Uterus (tissue), 4 donors: ENCODE measurements around the gene POLE3. TPM values are rescaled to one million over a fixed set of nuclear protein-coding genes. Genes with fewer than 3 reads are reported as not detected.
"Not testable (repeated sequence)": the region's sequence is repeated elsewhere in the genome, so short reads cannot be mapped to it uniquely, and the experiment has no call there.

ENCODE experiments used
- DNase-seq, 2 donors: peaks; one replicate each; pipeline ENCODE4 v3.0.0-alpha.2; 2019 to 2020
- H3K27ac ChIP-seq, 2 donors: fragments of 200-600 bp; sonication (generic); 1 replicate in 1 of 2; 2 replicates in 1 of 2; pipeline ENCODE4 v1.5.1; 2016 to 2018
- H3K27me3 ChIP-seq, 2 donors: fragments of 200-600 bp; sonication (generic); one replicate each; pipeline ENCODE4 v1.5.1; 2018 to 2019; ENCODE audit warnings: control low read depth in 1 of 2
- H3K36me3 ChIP-seq, 2 donors: fragments of 200-600 bp; sonication (generic); one replicate each; pipeline ENCODE4 v1.5.1; 2019; ENCODE audit warnings: control low read depth in 1 of 2
- H3K4me1 ChIP-seq, 2 donors: fragments of 200-600 bp; sonication (generic); one replicate each; pipeline ENCODE4 v1.5.1; 2018 to 2019; ENCODE audit warnings: control low read depth in 1 of 2
- H3K4me3 ChIP-seq, 2 donors: fragments of 200-600 bp; sonication (generic); 1 replicate in 1 of 2; 2 replicates in 1 of 2; pipeline ENCODE4 v1.5.1; 2018 to 2019; ENCODE audit warnings: mild to moderate bottlenecking in 1 of 2
- H3K9me3 ChIP-seq, 2 donors: fragments of 200-600 bp; sonication (generic); one replicate each; pipeline ENCODE4 v1.5.1; 2019; ENCODE audit warnings: control low read depth in 1 of 2
- POLR2A ChIP-seq, 2 donors: fragments of 450-650 bp; IDR thresholded peaks; one replicate each; pipeline ENCODE4 v1.6.1; 2016; ENCODE audit warnings: antibody characterized with exemption in 2 of 2, mild to moderate bottlenecking in 1 of 2, moderate library complexity in 1 of 2
- intact Hi-C: fragments of 100-400 bp; cut with DNase I; formaldehyde crosslinking; loops from one replicate; pipeline ENCODE4 v1.15.1; 2023; ENCODE audit warnings: low total_unique reads
- total RNA-seq, 4 donors: library from RNA; depleted of rRNA in 3 of 4; stranded (reverse); fragments of >200 nt in 3 of 4; gene quantifications; one replicate each; pipeline versions ENCODE4 v1.1.0 to v1.2.4, GENCODE V29; 2014 to 2023
- TF ChIP-seq, protein P1 (sequence below), 4 experiments: fragments of 200-600 bp in 2 of 4; fragments of 450-650 bp in 2 of 4; sonication (generic) in 2 of 4; IDR thresholded peaks; one replicate each; pipeline ENCODE4 v1.5.1; 2016 to 2019; ENCODE audit warnings: antibody characterized with exemption in 4 of 4, mild to moderate bottlenecking in 2 of 4, moderate library complexity in 1 of 4
- donor health status: DM: yes; HTN: yes; CAD: no.

Gene POLE3
- total RNA-seq, 4 donors from 2014 or later, result 6.5 to 46.4 (median 20.4) TPM

DNA sequence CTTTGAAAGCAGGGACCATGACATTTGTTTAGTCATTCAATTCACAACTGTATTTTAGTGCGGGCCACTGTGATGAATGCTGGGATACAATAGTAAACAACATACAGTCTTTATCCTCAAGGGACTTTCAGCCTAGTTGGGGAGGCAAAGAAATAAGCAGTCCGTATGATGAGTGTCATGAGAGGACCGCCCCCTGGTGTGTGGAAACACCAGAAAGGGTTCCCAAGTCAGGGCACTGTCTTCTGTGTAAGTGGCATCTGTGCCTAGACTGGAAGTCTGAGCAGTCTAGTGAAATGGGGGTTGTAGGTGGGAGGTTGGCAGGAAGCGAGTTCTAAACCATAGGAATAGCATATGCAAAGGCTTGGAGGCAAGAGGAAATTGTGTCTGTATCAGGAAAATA is 6.9 kb upstream of the POLE3 start:
- Histone ChIP-seq H3K27me3 (no peaks in the 10 kb centered on the region), H3K4me1 (no peaks in the 10 kb centered on the region), H3K9me3 (no peaks in the 10 kb centered on the region), H3K27ac (no peak overlapping the region), H3K4me3 (no peak overlapping the region), H3K36me3 (no peaks in the 10 kb centered on the region)
- intact Hi-C loops, result no loop called here
- TF ChIP-seq, protein P1, sequence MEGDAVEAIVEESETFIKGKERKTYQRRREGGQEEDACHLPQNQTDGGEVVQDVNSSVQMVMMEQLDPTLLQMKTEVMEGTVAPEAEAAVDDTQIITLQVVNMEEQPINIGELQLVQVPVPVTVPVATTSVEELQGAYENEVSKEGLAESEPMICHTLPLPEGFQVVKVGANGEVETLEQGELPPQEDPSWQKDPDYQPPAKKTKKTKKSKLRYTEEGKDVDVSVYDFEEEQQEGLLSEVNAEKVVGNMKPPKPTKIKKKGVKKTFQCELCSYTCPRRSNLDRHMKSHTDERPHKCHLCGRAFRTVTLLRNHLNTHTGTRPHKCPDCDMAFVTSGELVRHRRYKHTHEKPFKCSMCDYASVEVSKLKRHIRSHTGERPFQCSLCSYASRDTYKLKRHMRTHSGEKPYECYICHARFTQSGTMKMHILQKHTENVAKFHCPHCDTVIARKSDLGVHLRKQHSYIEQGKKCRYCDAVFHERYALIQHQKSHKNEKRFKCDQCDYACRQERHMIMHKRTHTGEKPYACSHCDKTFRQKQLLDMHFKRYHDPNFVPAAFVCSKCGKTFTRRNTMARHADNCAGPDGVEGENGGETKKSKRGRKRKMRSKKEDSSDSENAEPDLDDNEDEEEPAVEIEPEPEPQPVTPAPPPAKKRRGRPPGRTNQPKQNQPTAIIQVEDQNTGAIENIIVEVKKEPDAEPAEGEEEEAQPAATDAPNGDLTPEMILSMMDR (IDR thresholded peaks at IDR 0.05), result no peak
- TF ChIP-seq POLR2A (IDR thresholded peaks at IDR 0.05), result no peak
- DNase-seq, result no peak

DNA sequence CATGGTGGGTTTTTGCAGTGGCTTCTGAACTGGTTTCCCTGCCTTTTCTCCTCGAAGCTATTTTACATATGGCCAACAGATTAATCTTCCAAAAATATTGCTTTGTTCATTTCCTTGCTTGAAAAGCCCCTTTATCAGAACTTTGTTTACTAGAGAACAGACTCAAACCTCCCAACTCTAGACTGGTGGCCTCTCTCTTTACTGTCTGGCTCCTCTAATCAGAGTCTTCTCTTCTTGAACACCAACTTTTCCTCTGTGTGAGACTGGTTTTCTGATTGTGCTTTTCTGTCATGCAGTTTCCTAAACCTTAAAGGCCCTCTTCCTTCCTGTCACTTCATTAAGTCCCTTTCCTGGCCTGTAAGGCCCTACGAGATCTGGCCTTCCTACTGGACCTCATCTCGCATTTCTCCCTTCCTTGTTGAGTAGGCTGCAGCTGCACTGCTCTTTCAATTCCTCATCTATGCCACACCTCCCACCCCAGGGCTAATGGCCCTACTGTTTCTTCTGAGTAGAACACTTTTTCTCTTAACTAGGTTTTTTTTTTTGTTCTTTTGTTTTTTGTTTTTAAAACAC is 5.8 kb upstream of the POLE3 start:
- no peak overlapping the region for H3K27ac ChIP-seq
- intact Hi-C loops, result no loop called here

DNA sequence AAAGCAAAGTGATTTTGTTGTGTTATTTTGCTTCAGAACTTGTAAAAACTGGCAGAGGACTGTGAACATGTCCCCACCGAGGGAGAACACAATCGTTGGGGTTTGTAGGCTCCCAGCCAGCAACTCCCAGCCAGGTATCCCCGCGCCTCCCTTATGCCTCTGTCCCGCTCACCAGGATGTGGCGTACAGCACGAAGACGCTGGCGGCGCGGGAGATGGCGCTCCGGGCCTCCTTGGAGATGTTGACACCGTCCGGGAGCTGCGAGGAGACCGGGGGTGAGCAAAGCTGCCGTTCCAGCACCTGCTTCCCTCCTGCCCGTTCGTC is 630 bp downstream of the POLE3 start:
- H3K27me3 ChIP-seq, result no peaks in the 10 kb centered on the region
- TF ChIP-seq POLR2A (IDR thresholded peaks at IDR 0.05), result no peak
- TF ChIP-seq, protein P1 (IDR thresholded peaks at IDR 0.05), result no peak
- H3K27ac ChIP-seq, result peak overlapping the region; percentile 96 to 97
- no peaks in the 10 kb centered on the region for H3K4me1 ChIP-seq
- intact Hi-C loops, result loop anchor here (10.0 kb wide), 1 partner anchor 135 kb away; the partner anchor contains the start of genes CDC26 and PRPF4
- no peak for DNase-seq
- no peaks in the 10 kb centered on the region for H3K9me3 ChIP-seq
- no peaks in the 10 kb centered on the region for H3K36me3 ChIP-seq
- peak overlapping the region; percentile 75 to 94 for H3K4me3 ChIP-seq

More for the DNA sequence above, 5.8 kb upstream of the POLE3 start:
- Histone ChIP-seq H3K9me3 (no peaks in the 10 kb centered on the region), H3K27me3 (no peaks in the 10 kb centered on the region), H3K4me1 (no peaks in the 10 kb centered on the region), H3K4me3 (no peak overlapping the region), H3K36me3 (no peaks in the 10 kb centered on the region)
- TF ChIP-seq, protein P1 (IDR thresholded peaks at IDR 0.05), result no peak
- no peak for DNase-seq

GRCh38 chr9:113409481-113409880 is 994 bp downstream of the POLE3 start:
- peak overlapping the region; percentile 75 to 94 for H3K4me3 ChIP-seq
- no peaks in the 10 kb centered on the region for H3K36me3 ChIP-seq
- no peak for DNase-seq
- no peaks in the 10 kb centered on the region for H3K27me3 ChIP-seq
- TF ChIP-seq, protein P1 (IDR thresholded peaks at IDR 0.05), result no peak
- TF ChIP-seq POLR2A (IDR thresholded peaks at IDR 0.05), result no peak
- H3K4me1 ChIP-seq, result no peaks in the 10 kb centered on the region
- H3K9me3 ChIP-seq, result no peaks in the 10 kb centered on the region
- peak overlapping the region; percentile 96 to 97 for H3K27ac ChIP-seq
- intact Hi-C loops, result loop anchor here (10.0 kb wide), 1 partner anchor 135 kb away; the partner anchor contains the start of genes CDC26 and PRPF4

DNA sequence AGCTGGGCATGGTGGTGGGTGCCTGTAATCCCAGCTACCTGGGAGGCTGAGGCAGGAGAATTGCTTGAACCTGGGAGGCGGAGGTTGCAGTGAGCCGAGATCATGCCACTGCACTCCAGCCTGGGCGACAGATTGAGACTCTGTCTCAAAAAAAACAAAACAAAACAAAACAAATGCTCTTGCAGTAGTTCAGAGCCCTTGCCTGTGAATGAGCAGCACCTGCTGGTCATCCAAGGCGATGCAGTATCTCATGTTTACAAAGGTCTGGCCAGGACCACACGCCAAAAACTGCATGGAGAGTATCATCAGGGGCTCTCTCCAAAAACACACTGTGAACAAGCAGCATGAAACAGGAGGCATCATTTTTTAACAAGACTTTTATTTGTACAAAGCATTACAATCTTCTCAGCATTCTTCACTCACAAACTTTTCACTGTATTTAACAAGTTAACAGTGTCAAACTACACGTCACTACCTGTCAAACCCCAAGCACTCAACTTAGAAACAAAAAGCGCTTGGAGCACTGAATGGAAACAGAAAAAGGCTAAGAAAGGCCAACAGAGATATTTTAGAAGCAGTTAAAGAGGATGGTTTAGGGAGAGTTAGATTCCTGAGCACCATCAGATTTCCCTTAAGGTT is 3.5 kb downstream of the POLE3 start:
- H3K4me1 ChIP-seq, H3K4me3 ChIP-seq, H3K9me3 ChIP-seq, H3K36me3 ChIP-seq, H3K27me3 ChIP-seq: not testable (repeated sequence)
- peak overlapping the region in 1 of 2 donors; percentile 40 for H3K27ac ChIP-seq
- intact Hi-C loops, result loop anchor here (10.0 kb wide), 1 partner anchor 132 kb away; the partner anchor contains the start of genes CDC26 and PRPF4
- TF ChIP-seq, protein P1 (IDR thresholded peaks at IDR 0.05), result peak; percentile 46 to 69 (median 62)
- peak; percentile 53 to 56 for DNase-seq

GRCh38 chr9:113406353-113406752 is 4.1 kb downstream of the POLE3 start:
- intact Hi-C loops, result loop anchor here (10.0 kb wide), 1 partner anchor 132 kb away; the partner anchor contains the start of genes CDC26 and PRPF4
- not testable (repeated sequence) for H3K4me3 ChIP-seq, H3K27me3 ChIP-seq, H3K9me3 ChIP-seq, DNase-seq, H3K36me3 ChIP-seq, H3K4me1 ChIP-seq
- H3K27ac ChIP-seq, result peak overlapping the region in 1 of 2 donors; percentile 40
